OCI-M2 (cell line): Measurements from ENCODE around the gene HYLS1.
"Not testable (repeated sequence)": the region's sequence is repeated elsewhere in the genome, so short reads cannot be mapped to it uniquely, and the experiment has no call there.

Experiments used
- DNase-seq: peaks from one replicate; lab custom pipeline; 2025; ENCODE audit not compliant: unreplicated experiment; lab: John Stamatoyannopoulos, UW

Gene HYLS1

DNA sequence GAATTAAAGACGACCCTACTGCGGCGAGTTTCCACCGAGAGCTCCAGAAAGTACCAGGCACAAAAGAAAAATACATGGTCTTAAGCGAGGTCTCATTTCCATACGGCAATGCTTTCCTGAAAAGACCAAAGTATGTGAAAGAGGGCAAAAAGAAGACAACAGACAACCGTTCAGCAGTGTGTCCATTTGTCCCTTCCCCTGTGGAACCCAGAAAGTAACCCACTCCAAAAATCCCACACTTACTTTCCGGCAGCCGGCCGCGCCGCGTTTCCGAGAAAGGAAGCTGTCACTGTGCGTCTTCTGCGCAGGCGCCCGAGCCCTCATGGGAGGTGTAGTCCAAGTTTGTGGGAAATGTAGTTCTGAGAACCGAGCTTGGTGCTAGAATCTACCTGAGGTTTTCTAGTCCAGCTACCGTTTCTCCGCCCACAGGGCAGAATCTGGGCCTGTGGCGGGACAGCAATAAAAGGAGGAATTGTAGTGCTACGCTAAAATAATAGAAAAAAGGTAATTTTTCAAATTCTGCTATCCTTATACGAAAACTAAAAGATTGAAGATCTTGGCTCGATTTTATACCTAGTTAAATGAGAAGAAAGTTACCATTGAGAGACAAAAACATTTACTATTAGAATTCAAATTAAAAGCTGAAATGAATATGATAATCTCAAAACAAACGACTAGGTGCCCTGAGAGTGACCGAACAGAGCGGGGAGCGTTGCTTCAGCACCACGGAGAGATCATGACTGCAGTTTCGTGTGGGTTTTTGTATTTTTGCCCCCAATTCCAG is 15.7 kb downstream of the HYLS1 start, which contains the start of gene PUS3:
Gene PUS3, minus strand, starts transcription at position 280 of the 784 bp plus-strand sequence. CDS start 6,922 bp downstream, outside the sequence.
- no peak for DNase-seq

GRCh38 chr11:125903711-125904659 is 16.5 kb downstream of the HYLS1 start, which contains the start of gene DDX25:
TSS of gene DDX25 (plus strand) at chr11:125904508. CDS start at chr11:125904518, 10 bp downstream.
- DNase-seq: no peak

- no peak for DNase-seq
Observed at GRCh38 chr11:125904678-125905077, 17.2 kb downstream of the HYLS1 start.

DNA sequence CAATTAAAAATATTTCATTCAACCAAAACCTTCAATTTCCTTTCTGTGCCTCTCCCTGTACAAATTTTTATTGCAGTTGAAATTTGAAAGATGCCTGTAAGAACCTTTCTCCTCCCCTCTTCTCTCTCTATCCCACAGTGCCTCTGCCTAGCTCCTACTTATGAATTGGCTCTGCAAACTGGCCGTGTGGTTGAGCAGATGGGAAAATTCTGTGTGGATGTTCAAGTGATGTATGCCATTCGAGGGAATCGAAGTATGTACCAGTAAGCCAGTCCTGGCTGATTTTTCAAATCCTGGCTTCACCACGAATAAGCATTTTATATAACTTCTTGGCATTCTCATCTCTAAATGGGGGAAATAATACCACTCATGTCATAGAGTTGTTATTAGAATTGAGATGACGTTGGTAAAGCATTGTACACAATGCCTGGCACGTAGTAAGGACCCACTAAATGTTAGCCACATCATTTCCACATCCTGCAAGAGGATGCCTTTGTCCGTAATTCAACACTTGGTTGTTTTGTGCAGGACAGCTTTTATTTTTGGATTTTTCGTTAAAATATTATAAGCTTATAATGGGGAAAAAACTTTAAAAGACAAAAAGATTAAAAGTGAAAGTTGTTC is 22.9 kb downstream of the HYLS1 start:
- DNase-seq: no peak

DNA sequence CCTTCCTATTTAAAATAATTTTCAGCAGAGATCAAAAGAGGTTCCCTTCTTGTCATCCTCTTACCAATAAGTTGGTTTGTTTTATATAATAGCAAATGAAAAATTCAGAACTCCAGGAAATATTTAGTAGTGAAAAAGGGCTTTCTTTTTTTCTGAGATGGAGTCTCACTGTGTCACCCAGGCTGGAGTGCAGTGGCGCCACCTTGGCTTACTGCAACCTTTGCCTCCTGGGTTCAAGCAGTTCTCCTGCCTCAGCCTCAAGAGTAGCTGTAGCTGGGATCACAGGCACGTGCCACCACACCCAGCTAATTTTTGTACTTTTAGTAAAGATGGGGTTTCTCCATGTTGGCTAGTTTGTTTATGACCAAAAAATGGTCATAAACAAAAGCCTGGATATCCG is 27.1 kb downstream of the HYLS1 start:
- not testable (repeated sequence) for DNase-seq

GRCh38 chr11:125916683-125917347 is 29.3 kb downstream of the HYLS1 start:
- no peak for DNase-seq

DNA sequence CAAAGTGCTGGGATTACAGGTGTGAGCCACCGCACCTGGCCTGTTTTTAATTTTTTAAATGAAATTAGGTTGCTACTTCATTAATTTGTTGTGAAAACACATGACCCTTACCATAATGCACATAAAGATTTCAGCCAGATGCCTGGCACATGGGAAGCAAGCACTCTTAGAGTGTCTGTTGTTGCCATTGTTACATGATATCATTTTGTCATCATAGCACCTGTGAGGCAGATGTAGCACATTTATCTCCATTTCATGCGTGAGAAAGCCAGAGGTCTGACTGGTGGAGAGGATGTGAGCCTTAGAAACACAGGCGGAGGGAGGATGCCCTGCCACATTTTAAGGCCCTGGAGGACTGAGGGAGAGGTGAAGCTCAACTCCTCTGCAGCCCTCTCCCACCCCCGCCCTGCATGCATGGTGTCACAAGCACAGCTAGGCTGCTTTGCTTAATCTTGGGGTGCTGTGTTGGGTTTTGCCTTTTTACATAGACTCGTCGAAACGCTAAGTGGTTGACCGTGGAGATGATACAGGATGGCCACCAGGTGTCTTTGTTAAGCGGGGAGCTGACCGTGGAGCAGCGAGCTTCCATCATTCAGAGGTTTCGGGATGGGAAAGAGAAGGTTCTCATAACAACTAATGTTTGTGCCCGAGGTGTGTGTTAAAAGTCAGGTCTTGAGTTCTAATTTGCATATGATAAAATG is 30.8 kb downstream of the HYLS1 start:
- DNase-seq: no peak

GRCh38 chr11:125921042-125921441 is 33.6 kb downstream of the HYLS1 start:
- no peak for DNase-seq

DNA sequence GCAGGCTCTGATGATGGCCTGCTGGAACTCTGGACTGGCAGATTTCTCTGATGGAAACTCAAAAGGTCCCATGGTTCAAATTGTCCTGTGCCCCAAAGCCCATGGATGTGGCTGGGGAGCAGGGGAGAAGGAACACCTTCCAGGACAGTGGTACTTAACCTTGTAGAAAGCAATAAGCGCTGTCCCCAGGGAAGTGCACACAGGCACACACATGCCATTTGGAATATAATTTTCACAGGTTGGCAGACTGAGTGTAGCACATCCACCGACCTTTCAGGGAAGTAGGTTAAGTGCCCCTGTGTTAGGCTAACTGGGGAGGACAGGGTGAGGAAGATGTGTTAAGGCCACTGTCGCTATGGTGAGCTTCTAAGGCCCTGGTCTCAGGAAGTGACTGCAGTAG is 34.7 kb downstream of the HYLS1 start:
- no peak for DNase-seq

GRCh38 chr11:125923012-125923579 is 35.6 kb downstream of the HYLS1 start:
- no peak for DNase-seq

- no peak for DNase-seq
Observed at GRCh38 chr11:125923633-125924032, 36.2 kb downstream of the HYLS1 start.

- no peak for DNase-seq
Observed at GRCh38 chr11:125924384-125925007, 37.0 kb downstream of the HYLS1 start.

DNA sequence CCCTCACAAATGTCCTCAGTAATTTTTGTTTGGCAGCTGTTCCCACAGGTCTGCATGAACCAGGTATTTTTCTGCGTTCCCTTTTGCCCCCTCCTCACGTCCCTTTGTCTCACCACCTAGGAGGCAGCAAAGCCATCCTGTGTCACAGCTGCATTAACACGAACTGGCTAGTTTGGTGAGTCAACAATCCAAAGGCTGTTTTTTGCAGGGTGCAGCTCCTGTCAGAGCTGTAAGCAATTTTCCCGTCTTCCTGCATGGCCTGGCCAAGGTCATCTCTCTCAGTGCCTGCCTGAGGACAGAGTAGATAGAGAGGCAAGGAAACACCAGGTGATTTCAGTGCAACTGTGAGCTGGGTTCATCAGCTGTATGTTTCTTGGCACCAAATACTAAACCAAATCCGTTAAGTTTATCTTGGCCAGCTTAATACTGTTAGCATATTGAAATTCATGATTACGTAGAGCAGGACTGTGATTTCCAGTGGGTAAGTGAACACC is 37.8 kb downstream of the HYLS1 start:
- no peak for DNase-seq

GRCh38 chr11:125925804-125926203 is 38.3 kb downstream of the HYLS1 start:
- DNase-seq: no peak

DNA sequence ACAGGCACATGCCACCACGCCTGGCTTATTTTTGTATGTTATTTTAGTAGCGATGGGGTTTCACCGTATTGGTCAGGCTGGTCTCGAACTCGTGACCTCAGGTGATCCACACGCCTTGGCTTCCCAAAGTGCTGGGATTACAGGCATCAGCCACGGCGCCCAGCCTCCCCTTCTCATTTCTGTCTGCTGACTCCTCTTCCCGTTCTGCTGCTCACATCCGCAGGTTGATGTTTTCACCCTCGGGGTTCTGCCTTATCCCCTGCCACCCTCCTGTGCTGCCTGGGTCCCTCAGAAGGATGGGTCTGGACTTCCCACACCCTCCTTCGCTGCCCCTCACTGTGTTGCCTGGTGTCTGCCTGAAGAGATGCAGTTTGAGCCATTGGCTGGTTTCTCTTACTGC is 39.2 kb downstream of the HYLS1 start:
- DNase-seq: no peak

- no peak for DNase-seq
Observed at GRCh38 chr11:125929445-125930075, 42.1 kb downstream of the HYLS1 start.

DNA sequence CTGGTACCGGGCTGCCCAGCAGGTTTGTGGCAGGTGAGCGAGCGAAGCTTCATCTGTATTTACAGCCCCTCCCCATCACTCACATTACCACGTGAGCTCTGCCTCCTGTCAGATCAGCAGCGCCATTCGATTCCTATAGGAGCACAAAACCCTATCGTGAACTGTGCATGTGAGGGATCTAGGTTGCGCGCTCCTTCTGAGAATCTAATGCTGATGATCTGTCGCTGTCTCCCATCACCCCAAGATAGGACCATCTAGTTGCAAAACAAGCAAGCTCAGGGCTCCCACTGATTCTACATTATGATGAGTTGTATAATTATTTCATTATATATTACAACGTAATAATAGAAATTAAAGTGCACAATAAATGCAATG is 42.6 kb downstream of the HYLS1 start:
- DNase-seq: no peak

DNA sequence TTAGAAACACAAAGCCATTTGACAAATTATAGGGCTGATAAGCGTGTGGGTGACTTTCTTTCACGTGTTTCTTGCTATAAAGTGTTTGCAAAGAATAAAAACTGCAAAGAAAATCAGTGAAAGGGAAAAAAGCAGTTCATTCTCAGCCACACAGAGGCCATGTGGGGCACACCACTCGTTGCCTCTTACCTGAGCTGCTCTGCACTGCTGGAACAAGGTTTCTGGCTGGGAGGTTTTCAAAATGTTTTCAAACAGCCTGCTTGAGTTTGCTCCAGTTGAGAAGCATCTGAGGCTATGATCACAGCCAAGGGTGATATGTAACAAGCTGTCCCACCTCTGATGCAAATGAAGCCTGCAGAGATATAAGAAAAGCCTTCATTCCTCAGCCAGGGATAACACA is 43.6 kb downstream of the HYLS1 start:
- no peak for DNase-seq

DNA sequence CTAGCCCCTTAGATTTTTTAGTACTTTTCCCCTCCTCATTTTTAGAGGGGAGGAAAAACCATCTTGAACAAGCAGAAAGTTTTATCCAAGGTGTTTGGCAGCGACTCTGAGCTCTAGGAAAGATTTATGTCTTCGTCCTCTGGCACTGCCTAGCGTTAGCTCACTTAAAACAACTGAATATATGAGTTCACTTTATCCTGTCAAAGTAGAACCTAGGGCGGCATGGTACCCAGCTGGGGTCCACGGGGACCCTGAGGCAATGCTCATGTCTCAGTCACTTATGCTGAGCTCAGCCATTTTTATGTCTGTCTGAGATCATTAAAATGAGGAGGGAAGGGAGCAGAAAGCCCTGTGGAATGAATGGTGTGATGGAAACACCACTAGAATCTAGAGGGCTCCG is 44.2 kb downstream of the HYLS1 start:
- DNase-seq: no peak
